Measurements from ENCODE around the gene CHMP6. TPM values are rescaled to one million over a fixed set of nuclear protein-coding genes. Genes with fewer than 3 reads are reported as not detected.

CHMP6 gene
- total and polyA plus RNA-seq, 12 donors: 17.5 to 30.6 (median 22.8) TPM

GRCh38 chr17:81037798-81038733 lies 46.4 kb downstream of the CHMP6 start:
- intact Hi-C loops (cut with DNase I): loop anchor here in 1 of 10 donors (5.0 kb wide), 1 partner anchor 44 kb away; no protein-coding TSS in a partner anchor
- DNase-seq (no peak), ATAC-seq (peak in 1 of 8 donors; percentile 1)
- peaks cover 0 to under 1% (median 0%) of the 10 kb centered on the region in 9 donors for H3K36me3 ChIP-seq
- no peaks in the 10 kb centered on the region for H3K9me3 ChIP-seq
- WGBS, 2 donors: 67% methylated on average over 30 of the region's 30 CpGs
- peaks cover 17 to 80% (median 70%) of the 10 kb centered on the region in 9 donors for H3K4me1 ChIP-seq
- peak overlapping the region in 7 of 10 donors; percentile 34 to 69 (median 52) for H3K27ac ChIP-seq
- peaks cover 0 to 17% (median 0%) of the 10 kb centered on the region in 7 donors for H3K27me3 ChIP-seq
- TF ChIP-seq CTCF (IDR thresholded peaks at IDR 0.05): no peak
- peak overlapping the region in 2 of 10 donors; percentile 11 to 12 for H3K4me3 ChIP-seq

GRCh38 chr17:81039096-81039495 lies 47.5 kb downstream of the CHMP6 start:
- Histone ChIP-seq H3K36me3 (no peaks in the 10 kb centered on the region), H3K27ac (no peak overlapping the region), H3K9me3 (no peaks in the 10 kb centered on the region), H3K27me3 (peaks cover 0 to 17% (median 0%) of the 10 kb centered on the region in 7 donors), H3K4me3 (no peak overlapping the region), H3K4me1 (peaks cover 23 to 80% (median 70%) of the 10 kb centered on the region in 9 donors)
- 91 to 92% methylated on average over 16 of the region's 16 CpGs for WGBS, 2 donors
- intact Hi-C loops (cut with DNase I): loop anchor here in 1 of 10 donors (5.0 kb wide), 1 partner anchor 43 kb away; no protein-coding TSS in a partner anchor
- no peak for TF ChIP-seq CTCF (IDR thresholded peaks at IDR 0.05)
- DNase-seq: no peak
- no peak for ATAC-seq

- intact Hi-C loops (cut with DNase I): loop anchor here in 1 of 10 donors (5.0 kb wide), 1 partner anchor 42 kb away; no protein-coding TSS in a partner anchor
- DNase-seq: no peak
- ATAC-seq: no peak
These were observed 48.5 kb downstream of the CHMP6 start for GRCh38 chr17:81039854-81040758.

More at GRCh38 chr17:81039854-81040758, 48.5 kb downstream of the CHMP6 start:
- no peak for TF ChIP-seq CTCF (IDR thresholded peaks at IDR 0.05)
- H3K36me3 ChIP-seq: no peaks in the 10 kb centered on the region
- no peaks in the 10 kb centered on the region for H3K9me3 ChIP-seq
- H3K4me3 ChIP-seq: no peak overlapping the region
- peaks cover 29 to 89% (median 78%) of the 10 kb centered on the region in 9 donors for H3K4me1 ChIP-seq
- 64 to 66% methylated on average over 28 of the region's 28 CpGs for WGBS, 2 donors
- peaks cover 0 to 17% (median 0%) of the 10 kb centered on the region in 7 donors for H3K27me3 ChIP-seq
- H3K27ac ChIP-seq: no peak overlapping the region
